Aortic smooth muscle cell (primary cell): ENCODE measurements around the gene PSMG3. TPM values are rescaled to one million over a fixed set of nuclear protein-coding genes. Genes with fewer than 3 reads are reported as not detected.

ENCODE experiments used
- total RNA-seq: library from RNA; depleted of rRNA; stranded (reverse); fragments of >200 nt; gene quantifications from 2 replicates; pipeline ENCODE4 v1.2.3, GENCODE V29; 2014

The PSMG3 gene, protein sequence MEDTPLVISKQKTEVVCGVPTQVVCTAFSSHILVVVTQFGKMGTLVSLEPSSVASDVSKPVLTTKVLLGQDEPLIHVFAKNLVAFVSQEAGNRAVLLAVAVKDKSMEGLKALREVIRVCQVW
- total RNA-seq, result 21.8 and 26.0 TPM in 2 replicates

GRCh38 chr7:1569833-1570632 lies at the start of gene PSMG3:
Gene PSMG3 (minus strand): TSS chr7:1570032. CDS start chr7:1569339, 693 bp downstream.

DNA sequence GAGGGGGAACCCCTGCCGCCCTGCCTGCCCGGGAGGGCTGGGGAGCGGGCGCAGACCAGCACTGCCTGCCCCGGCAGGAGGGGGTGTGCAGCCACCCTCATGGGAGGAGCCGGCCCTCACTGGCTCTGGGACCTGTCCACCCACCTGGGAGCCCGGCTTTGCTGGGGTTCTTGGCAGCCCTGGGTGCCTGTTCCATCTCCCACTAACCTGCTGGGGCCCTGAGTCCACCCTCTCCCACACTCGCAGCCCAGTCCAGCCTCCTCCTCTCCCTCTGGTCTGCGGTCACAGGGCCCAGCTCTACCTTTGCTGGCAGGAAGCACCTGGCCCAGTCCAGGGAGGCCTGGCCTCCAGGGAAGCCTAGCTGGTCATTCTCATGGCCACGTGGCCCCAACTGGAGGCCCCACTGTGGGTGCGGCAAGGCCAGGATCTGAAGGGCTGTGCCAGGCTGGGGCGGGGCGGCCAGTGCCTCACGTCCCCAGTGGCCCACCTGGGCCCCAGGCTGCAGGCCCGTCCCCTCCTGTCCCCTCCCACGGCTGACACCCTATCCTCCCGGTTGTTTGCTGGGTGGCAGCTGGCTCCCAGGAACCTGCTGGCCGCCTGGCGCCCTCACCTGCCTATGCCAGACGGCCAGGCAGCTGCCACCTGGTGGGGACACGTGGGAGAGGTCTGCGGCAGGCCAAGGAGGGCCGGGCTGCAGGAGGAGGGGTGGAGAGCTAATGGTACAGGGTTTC lies 13.9 kb downstream of the PSMG3 start, which contains the start of gene TMEM184A:
Gene TMEM184A (minus strand): TSS at position 393 of the 731 bp plus-strand sequence. CDS start 721 bp downstream, outside the sequence.

Other genes starting within 250 kb of the PSMG3 start
- 21.3 and 37.3 TPM in 2 replicates for gene MICALL2, start 110.6 kb downstream of the PSMG3 start, total RNA-seq
- gene INTS1, start 65.6 kb downstream of the PSMG3 start, total RNA-seq, result 32.3 and 33.8 TPM in 2 replicates
- gene MAFK, start 39.3 kb downstream of the PSMG3 start, total RNA-seq, result 41.9 and 48.9 TPM in 2 replicates
- gene TMEM184A, start 13.8 kb downstream of the PSMG3 start, total RNA-seq, result not detected in 2 replicates
- under 0.01 and 0.06 TPM in 2 replicates for gene ELFN1, start 100.2 kb upstream of the PSMG3 start, total RNA-seq